Activated CD4-positive, alpha-beta T cell treated with anti-CD3 and anti-CD28 coated beads for 36 hours (primary cell): ENCODE results near the gene HSPG2. TPM values are rescaled to one million over a fixed set of nuclear protein-coding genes. Genes with fewer than 3 reads are reported as not detected.

ENCODE experiments used
- ATAC-seq: fragments of 200-7000 bp; cut with Tn5 transposase; one replicate; pipeline ENCODE4 v1.10.0; 2021; ENCODE audit warnings: mild to moderate bottlenecking, moderate library complexity
- CTCF ChIA-PET: fragments of 350-600 bp; sonication (Branson Sonifier 250); formaldehyde crosslinking; loops from one replicate; lab custom pipeline; 2021; ENCODE audit warnings: antibody characterized with exemption; lab: Charles Lee
- POLR2A ChIA-PET: fragments of 350-600 bp; sonication (Branson Sonifier 250); formaldehyde crosslinking; loops from one replicate; lab custom pipeline; 2021; ENCODE audit warnings: antibody characterized with exemption, inconsistent platforms; lab: Charles Lee
- DNase-seq: peaks from one replicate; pipeline ENCODE4 v3.0.0-alpha.2; 2020
- H3K27ac Mint-ChIP-seq: one replicate; pipeline ENCODE4 v1.8.0; 2021; ENCODE audit warnings: mixed read lengths
- H3K27me3 Mint-ChIP-seq: one replicate; pipeline ENCODE4 v1.8.0; 2021; ENCODE audit warnings: mixed read lengths
- H3K36me3 Mint-ChIP-seq: one replicate; pipeline ENCODE4 v1.8.0; 2021; ENCODE audit warnings: low read depth, mixed read lengths
- H3K4me1 Mint-ChIP-seq: one replicate; pipeline ENCODE4 v1.8.0; 2021; ENCODE audit warnings: mixed read lengths
- H3K4me3 Mint-ChIP-seq: one replicate; pipeline ENCODE4 v1.8.0; 2021; ENCODE audit warnings: mild to moderate bottlenecking, moderate library complexity, mixed read lengths
- H3K9me3 Mint-ChIP-seq: one replicate; pipeline ENCODE4 v1.8.0; 2021; ENCODE audit warnings: low read depth, mixed read lengths
- intact Hi-C, 2 experiments: fragments of 100-400 bp; cut with DNase I in 1 of 2; cut with micrococcal nuclease in 1 of 2; formaldehyde crosslinking; loops; one replicate each; pipeline versions ENCODE4 v1.14.2 to v1.15.1; 2022 to 2024; cut with DNase I, micrococcal nuclease
- total RNA-seq, 2 experiments: library from RNA; stranded (reverse); gene quantifications; one replicate each; pipeline ENCODE4 v1.2.3, GENCODE V29; 2021

Gene HSPG2
- total RNA-seq, 2 experiments from 2014 or later = 19.6 to 20.6 TPM

- no peaks in the 10 kb centered on the region for H3K9me3 Mint-ChIP-seq
- no peaks in the 10 kb centered on the region for H3K27me3 Mint-ChIP-seq
- CTCF ChIA-PET = no interaction called here
- no peaks in the 10 kb centered on the region for H3K36me3 Mint-ChIP-seq
- no peak overlapping the region for H3K27ac Mint-ChIP-seq
- POLR2A ChIA-PET = no interaction called here
- no peak for ATAC-seq
- no peak for DNase-seq
- peaks cover 8% of the 10 kb centered on the region for H3K4me1 Mint-ChIP-seq
- no peak overlapping the region for H3K4me3 Mint-ChIP-seq
- intact Hi-C loops = no loop called here
Measured at GRCh38 chr1:21901473-21901847, 35.6 kb downstream of the HSPG2 start.

GRCh38 chr1:21900766-21901472 is 36.2 kb downstream of the HSPG2 start:
- DNase-seq = no peak
- Mint-ChIP-seq H3K4me1 (peaks cover 8% of the 10 kb centered on the region), H3K27ac (no peak overlapping the region), H3K9me3 (no peaks in the 10 kb centered on the region), H3K4me3 (no peak overlapping the region), H3K27me3 (no peaks in the 10 kb centered on the region), H3K36me3 (no peaks in the 10 kb centered on the region)
- POLR2A ChIA-PET = interaction anchor here (0.6 kb wide), 1 partner anchor 10 kb away, joined by 3 read pairs; no protein-coding TSS in a partner anchor
- intact Hi-C loops = no loop called here
- ATAC-seq = no peak
- CTCF ChIA-PET = no interaction called here

DNA sequence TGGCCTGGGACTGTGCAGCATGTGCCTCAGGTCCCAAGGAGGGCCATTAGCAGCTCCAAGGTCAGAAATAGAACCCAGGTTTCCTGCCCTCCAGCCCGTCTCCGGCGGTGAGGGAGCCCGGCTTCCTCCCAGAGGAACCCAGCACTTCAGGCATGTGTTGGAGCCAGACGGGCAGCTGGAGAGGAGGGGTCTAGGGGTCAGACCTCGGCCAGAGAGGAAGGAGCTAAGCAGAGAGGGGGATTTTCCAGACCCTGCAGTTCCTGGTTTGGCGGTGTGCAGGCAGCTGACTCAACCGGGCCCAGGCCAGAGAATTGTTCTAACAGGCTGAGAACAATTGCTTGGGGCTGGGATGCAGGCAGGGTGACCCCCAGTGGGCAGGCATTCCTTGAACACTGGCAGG is 37.1 kb downstream of the HSPG2 start:
- no peaks in the 10 kb centered on the region for H3K27me3 Mint-ChIP-seq
- no peaks in the 10 kb centered on the region for H3K9me3 Mint-ChIP-seq
- POLR2A ChIA-PET = no interaction called here
- CTCF ChIA-PET = no interaction called here
- H3K36me3 Mint-ChIP-seq = no peaks in the 10 kb centered on the region
- no peak for ATAC-seq
- intact Hi-C loops = no loop called here
- no peak overlapping the region for H3K4me3 Mint-ChIP-seq
- peaks cover 4% of the 10 kb centered on the region for H3K4me1 Mint-ChIP-seq
- no peak for DNase-seq
- no peak overlapping the region for H3K27ac Mint-ChIP-seq

DNA sequence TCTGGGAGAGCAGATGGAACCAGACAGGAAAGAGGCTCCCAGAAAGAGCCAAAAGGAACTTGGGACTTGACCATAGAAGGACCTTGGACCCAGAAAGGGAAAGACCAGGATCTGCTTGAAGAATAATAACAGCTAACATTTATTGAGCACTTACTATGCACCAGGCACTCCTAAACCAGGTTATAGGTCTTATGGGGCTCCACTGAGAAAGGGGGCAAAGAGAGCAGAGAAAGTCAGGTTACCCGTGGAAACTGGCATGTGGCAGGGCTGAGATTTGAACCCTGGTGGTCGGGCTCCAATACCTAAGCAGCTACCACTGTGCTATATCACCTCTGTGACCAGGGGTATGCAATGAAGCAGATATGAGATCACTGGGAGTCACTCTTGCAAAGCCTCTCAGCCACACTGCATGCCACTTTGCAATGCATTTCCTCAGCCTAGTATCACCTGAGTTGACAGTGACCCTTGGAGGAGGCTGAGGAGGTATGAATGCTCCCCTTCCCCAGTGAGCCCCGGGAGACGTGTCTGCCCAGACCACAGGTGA is 37.8 kb downstream of the HSPG2 start:
- ATAC-seq (no peak), DNase-seq (no peak)
- no peaks in the 10 kb centered on the region for H3K27me3 Mint-ChIP-seq
- no peaks in the 10 kb centered on the region for H3K9me3 Mint-ChIP-seq
- intact Hi-C loops = no loop called here
- H3K4me1 Mint-ChIP-seq = no peaks in the 10 kb centered on the region
- no peaks in the 10 kb centered on the region for H3K36me3 Mint-ChIP-seq
- ChIA-PET POLR2A (no interaction called here), CTCF (no interaction called here)
- no peak overlapping the region for H3K27ac Mint-ChIP-seq
- H3K4me3 Mint-ChIP-seq = no peak overlapping the region

- no peak overlapping the region for H3K27ac Mint-ChIP-seq
Measured at GRCh38 chr1:21898326-21899200, 38.5 kb downstream of the HSPG2 start.

GRCh38 chr1:21897844-21898243 is 39.3 kb downstream of the HSPG2 start:
- no peak for ATAC-seq
- Mint-ChIP-seq H3K27ac (no peak overlapping the region), H3K27me3 (no peaks in the 10 kb centered on the region), H3K4me1 (no peaks in the 10 kb centered on the region), H3K36me3 (no peaks in the 10 kb centered on the region), H3K4me3 (no peak overlapping the region), H3K9me3 (no peaks in the 10 kb centered on the region)
- intact Hi-C loops = no loop called here
- ChIA-PET POLR2A (no interaction called here), CTCF (no interaction called here)
- no peak for DNase-seq

More at GRCh38 chr1:21898326-21899200, 38.5 kb downstream of the HSPG2 start:
- Mint-ChIP-seq H3K4me1 (no peaks in the 10 kb centered on the region), H3K9me3 (no peaks in the 10 kb centered on the region), H3K36me3 (no peaks in the 10 kb centered on the region), H3K27me3 (no peaks in the 10 kb centered on the region), H3K4me3 (no peak overlapping the region)
- ChIA-PET POLR2A (no interaction called here), CTCF (no interaction called here)
- intact Hi-C loops = no loop called here
- no peak for ATAC-seq
- no peak for DNase-seq

GRCh38 chr1:21896652-21897532 is 40.2 kb downstream of the HSPG2 start:
- DNase-seq (no peak), ATAC-seq (no peak)
- no peak overlapping the region for H3K27ac Mint-ChIP-seq
- H3K9me3 Mint-ChIP-seq = no peaks in the 10 kb centered on the region
- H3K4me3 Mint-ChIP-seq = no peak overlapping the region
- no peaks in the 10 kb centered on the region for H3K36me3 Mint-ChIP-seq
- intact Hi-C loops = no loop called here
- H3K27me3 Mint-ChIP-seq = no peaks in the 10 kb centered on the region
- ChIA-PET CTCF (interaction anchor here (1.0 kb wide), 1 partner anchor 18 kb away, joined by 3 read pairs; no protein-coding TSS in a partner anchor), POLR2A (no interaction called here)
- no peaks in the 10 kb centered on the region for H3K4me1 Mint-ChIP-seq

GRCh38 chr1:21896026-21896425 is 41.1 kb downstream of the HSPG2 start:
- CTCF ChIA-PET = interaction anchor here (0.8 to 1.0 kb wide), 2 partner anchors 17 to 18 kb away, joined by 3 read pairs; no protein-coding TSS in a partner anchor
- Mint-ChIP-seq H3K9me3 (no peaks in the 10 kb centered on the region), H3K4me1 (no peaks in the 10 kb centered on the region), H3K27ac (no peak overlapping the region), H3K36me3 (no peaks in the 10 kb centered on the region), H3K27me3 (no peaks in the 10 kb centered on the region), H3K4me3 (no peak overlapping the region)
- DNase-seq = no peak
- intact Hi-C loops = no loop called here
- no peak for ATAC-seq
- POLR2A ChIA-PET = no interaction called here

DNA sequence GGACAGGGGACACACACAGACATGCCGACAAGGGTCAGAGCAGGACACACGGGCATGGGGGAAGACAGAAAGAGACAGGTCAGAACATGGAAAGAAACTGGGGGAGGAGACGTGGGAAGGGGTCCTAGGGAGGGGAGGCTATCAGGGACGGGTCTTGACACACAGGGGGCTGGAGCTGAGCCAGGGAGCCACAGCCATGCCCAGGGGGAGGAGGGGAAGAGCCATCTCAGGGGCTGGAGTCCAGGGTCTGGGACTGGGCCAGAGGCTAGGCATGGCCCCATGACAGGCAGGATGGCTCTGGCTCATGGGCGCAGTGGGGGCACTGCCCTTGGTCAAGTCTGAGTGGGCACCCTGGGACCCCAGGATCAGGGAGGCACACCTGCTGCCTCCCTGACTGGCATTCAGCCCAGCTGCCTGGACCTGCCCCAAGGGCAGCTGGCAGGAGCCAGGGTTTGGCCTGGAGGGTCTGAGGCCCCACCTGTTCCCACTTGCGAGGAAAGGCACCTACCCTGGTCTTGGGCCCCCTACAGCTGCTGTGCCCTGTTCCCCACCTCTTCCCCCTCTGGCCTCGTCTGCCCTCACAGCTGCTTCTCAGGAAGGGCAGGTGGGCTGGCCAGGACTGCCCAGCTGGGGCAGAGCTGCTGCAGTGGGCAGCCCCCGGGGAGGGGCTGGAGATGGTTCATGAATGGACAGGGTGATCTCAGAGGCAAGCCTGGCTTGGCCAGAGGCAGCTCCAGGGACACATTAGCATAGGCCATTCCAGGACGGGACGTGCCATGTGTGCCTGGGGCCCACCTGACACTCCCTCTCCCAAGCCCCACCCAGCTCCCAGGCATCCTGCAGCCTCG is 42.9 kb downstream of the HSPG2 start:
- no peaks in the 10 kb centered on the region for H3K36me3 Mint-ChIP-seq
- ATAC-seq = no peak
- ChIA-PET POLR2A (no interaction called here), CTCF (interaction anchor here (0.6 to 0.7 kb wide), 2 partner anchors 175 to 1531 kb away, joined by 3 to 4 read pairs; no protein-coding TSS in a partner anchor)
- intact Hi-C loops = no loop called here
- no peaks in the 10 kb centered on the region for H3K27me3 Mint-ChIP-seq
- no peak overlapping the region for H3K4me3 Mint-ChIP-seq
- no peak overlapping the region for H3K27ac Mint-ChIP-seq
- no peaks in the 10 kb centered on the region for H3K9me3 Mint-ChIP-seq
- DNase-seq = no peak
- no peaks in the 10 kb centered on the region for H3K4me1 Mint-ChIP-seq

GRCh38 chr1:21893046-21893805 is 43.9 kb downstream of the HSPG2 start:
- Mint-ChIP-seq H3K9me3 (no peaks in the 10 kb centered on the region), H3K27me3 (no peaks in the 10 kb centered on the region), H3K4me1 (no peaks in the 10 kb centered on the region), H3K4me3 (no peak overlapping the region), H3K27ac (no peak overlapping the region), H3K36me3 (no peaks in the 10 kb centered on the region)
- DNase-seq (no peak), ATAC-seq (no peak)
- intact Hi-C loops = no loop called here
- CTCF ChIA-PET = no interaction called here
- POLR2A ChIA-PET = no interaction called here
